GM10248 (cell line): ENCODE results near the gene CACNA1C.

Experiments
- CTCF ChIA-PET: fragments of 300-600 bp; sonication (Branson Sonifier 250); formaldehyde crosslinking; extraction: SDS; loops from one replicate; lab custom pipeline; 2021; ENCODE audit warnings: antibody characterized with exemption; lab: Yijun Ruan, JAX
- POLR2A ChIA-PET: fragments of 350-650 bp; sonication (Branson Sonifier 250); formaldehyde crosslinking; extraction: SDS; loops from one replicate; lab custom pipeline; 2020; ENCODE audit warnings: antibody characterized with exemption; lab: Yijun Ruan, JAX
- DNase-seq: peaks from one replicate; pipeline ENCODE4 v3.0.0; 2012; ENCODE audit errors: extremely low spot score
- TF ChIP-seq, protein P1 (sequence below): IDR thresholded peaks from 2 replicates; pipeline ENCODE4 v1.5.1; 2012; ENCODE audit warnings: mild to moderate bottlenecking, low read depth; ENCODE audit errors: extremely low read depth, missing control alignments, control extremely low read depth

The CACNA1C gene

DNA sequence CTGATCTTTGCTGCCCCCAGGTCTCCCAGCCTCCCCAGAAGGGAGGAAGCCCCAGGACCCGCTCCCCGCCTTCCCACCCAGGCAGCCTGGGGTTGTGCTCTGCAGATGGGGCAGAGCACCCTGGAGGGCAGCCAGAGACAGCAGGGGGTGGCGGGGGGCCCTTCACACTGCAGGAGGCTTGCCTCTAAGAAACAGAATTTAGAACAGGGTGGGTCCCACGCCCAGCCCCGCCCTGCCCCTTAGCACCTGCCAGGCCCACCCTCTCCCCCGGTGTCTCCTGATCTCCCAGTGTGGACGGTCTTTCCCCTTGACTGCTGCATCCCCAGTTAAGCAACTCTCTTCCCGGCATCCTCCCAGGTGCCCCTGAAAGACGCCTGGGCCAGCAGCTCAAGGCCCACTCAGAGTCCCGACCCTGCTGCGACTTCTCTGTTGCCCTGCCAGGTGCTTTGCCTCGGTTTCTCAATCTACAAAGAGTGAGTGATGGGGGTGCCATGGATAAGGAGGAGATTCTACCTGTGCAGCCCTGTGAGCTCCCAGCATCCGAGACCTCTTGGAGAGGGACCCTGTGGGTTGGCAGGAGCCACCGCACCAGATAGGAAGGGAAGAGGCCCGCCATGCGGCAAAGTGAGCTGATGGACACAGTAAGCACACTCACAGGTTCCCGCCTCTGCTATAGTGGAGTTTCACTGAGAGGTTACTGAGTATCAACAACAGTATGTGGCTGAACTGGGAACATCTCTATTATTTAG is 414.8 kb downstream of the CACNA1C start:
- POLR2A ChIA-PET: no interaction called here
- TF ChIP-seq, protein P1, sequence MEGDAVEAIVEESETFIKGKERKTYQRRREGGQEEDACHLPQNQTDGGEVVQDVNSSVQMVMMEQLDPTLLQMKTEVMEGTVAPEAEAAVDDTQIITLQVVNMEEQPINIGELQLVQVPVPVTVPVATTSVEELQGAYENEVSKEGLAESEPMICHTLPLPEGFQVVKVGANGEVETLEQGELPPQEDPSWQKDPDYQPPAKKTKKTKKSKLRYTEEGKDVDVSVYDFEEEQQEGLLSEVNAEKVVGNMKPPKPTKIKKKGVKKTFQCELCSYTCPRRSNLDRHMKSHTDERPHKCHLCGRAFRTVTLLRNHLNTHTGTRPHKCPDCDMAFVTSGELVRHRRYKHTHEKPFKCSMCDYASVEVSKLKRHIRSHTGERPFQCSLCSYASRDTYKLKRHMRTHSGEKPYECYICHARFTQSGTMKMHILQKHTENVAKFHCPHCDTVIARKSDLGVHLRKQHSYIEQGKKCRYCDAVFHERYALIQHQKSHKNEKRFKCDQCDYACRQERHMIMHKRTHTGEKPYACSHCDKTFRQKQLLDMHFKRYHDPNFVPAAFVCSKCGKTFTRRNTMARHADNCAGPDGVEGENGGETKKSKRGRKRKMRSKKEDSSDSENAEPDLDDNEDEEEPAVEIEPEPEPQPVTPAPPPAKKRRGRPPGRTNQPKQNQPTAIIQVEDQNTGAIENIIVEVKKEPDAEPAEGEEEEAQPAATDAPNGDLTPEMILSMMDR: no peak
- CTCF ChIA-PET: no interaction called here
- no peak for DNase-seq

DNA sequence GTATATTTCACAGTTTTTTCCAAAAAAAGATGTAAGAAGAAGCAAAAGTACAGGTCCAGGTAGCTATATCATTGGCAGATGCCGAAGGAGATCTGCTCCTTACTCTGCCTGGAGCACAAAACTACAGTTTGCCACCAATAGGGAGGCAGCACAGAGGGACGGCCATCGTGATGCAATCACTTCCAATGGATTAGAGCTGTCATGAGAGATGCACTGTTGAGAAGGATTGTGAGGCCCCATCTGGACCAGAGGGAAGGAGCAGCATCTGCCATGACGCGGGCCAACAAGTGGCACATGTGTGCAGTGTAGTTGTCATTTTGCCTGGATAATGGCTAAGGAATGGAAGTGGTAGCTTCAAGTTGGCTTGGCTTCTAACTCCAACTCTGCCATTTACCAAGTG is 423.2 kb downstream of the CACNA1C start:
- DNase-seq: no peak
- CTCF ChIA-PET: no interaction called here
- TF ChIP-seq, protein P1: no peak
- POLR2A ChIA-PET: no interaction called here

DNA sequence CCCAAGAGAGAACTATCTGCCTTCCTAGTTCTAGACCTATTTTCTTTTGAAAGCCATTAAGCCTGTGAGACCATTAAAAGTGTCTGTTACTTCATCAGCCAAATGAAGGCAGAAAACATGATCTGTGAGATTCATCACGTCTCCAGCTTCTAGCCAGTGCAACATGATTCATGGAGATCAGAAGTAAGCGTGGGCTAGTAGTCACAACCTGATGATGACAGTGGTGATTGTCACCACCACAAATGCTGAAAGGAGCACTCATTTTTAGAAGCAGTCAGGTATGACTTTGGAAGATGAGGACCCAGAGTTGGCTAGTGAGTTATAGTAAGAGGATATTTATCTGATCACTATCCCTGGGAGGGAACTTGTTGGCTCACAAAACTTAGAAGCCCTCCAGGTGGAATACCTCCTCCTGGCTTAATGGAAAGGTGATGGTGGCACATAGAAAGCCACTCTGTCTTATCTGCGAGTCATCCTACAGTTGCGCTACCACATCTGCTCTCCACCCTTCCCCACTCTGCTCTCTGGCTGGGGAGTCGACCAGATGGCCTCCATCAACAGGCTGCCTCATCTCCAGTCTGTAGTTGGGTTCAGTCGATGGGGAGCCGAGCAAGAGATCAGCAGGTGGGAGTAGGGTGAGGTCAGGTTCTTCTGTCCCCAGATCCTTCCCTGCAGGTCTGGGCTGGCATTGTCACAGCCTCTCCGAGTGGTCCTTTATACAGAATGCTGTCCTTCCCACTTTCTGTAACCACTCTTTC is 424.4 kb downstream of the CACNA1C start:
- TF ChIP-seq, protein P1: no peak
- DNase-seq: no peak
- POLR2A ChIA-PET: no interaction called here

DNA sequence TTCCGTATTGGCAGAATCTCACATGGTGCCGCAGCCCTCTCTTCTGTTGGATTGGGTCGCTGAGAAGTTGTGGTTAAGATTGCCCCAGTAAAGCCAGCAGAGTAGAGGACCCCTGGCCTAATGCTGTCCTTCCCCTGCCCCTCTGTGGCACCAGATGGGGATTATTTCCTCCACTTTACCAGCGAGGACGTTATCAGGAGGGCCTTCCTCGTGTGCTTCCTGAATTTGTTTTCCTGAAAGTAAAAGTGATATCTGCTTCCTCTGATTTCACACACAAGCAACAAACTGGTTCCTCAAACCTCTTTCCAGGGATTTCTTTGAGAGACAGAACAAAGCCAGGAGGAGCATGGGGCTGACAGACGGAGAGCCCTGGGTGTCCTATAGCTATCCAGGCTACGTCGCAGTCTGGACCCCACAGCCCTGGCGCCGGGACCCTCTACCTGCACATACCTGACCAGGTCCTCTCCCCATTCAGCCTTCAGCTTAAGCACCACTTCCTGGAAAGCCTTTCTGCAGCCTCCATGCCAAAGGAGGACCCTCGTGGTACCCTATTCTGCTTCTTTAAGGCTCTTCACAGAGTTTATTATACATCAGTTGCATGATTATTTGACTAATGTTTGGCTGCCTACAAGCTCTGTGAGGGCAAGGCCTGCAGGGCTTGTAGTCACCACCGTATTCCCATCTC is 427.2 kb downstream of the CACNA1C start:
- POLR2A ChIA-PET: no interaction called here
- TF ChIP-seq, protein P1: no peak
- CTCF ChIA-PET: no interaction called here
- DNase-seq: no peak

More for the DNA sequence above, 424.4 kb downstream of the CACNA1C start:
- CTCF ChIA-PET: no interaction called here

DNA sequence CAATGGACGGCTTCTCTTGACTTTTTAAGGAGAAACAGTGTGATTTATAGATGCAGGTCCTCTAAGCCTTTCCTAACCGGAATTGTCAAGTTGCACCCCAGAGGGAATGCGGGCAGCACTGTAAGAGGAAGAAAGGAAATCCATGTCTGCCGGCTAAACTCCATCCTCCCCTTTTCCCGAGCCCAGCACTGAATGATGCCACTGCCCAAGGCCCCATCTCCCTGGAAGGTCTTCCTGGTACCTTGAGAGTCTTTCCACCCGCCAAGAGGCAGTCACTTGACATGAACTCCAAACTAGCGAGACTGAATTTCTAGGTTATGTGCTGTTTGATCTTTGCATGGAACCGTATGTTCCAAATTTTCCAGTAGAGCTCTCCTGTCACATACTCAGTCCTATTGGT is 428.6 kb downstream of the CACNA1C start:
- CTCF ChIA-PET: no interaction called here
- no peak for DNase-seq
- POLR2A ChIA-PET: no interaction called here

DNA sequence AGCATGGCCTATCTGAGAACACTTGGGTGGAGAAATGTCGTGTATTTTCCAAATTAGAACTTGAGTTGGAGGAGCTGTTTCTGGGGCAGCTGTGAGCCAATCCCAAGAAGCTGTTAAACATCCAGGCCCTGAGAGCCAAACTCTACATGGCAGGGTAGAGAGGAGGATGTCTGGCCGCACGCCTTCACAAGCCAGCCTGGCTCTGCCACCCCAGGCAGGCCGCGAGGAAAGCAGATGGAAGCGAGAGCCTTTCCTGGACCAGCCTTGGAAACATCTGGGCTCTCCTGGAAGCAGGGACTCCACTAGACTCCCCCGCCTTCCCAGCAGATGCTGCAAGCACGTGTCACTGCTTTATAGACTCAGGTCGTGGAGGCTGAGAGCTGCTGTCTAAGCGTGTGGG is 429.2 kb downstream of the CACNA1C start:
- TF ChIP-seq, protein P1: no peak
- DNase-seq: no peak
- POLR2A ChIA-PET: no interaction called here
- CTCF ChIA-PET: no interaction called here

More for the DNA sequence above, 428.6 kb downstream of the CACNA1C start:
- TF ChIP-seq, protein P1: no peak
